PFSK-1 (cell line): ENCODE data around the gene CUL7.

Source experiments
- TAF1 ChIP-seq: IDR thresholded peaks from 2 replicates; pipeline ENCODE4 v1.6.1; 2012; ENCODE audit warnings: low read length, control low read depth, borderline replicate concordance; ENCODE audit not compliant: insufficient read depth
- TF ChIP-seq, protein P1 (sequence below), 2 experiments: IDR thresholded peaks; 2 replicates each; pipeline versions ENCODE4 v1.6.1 to v1.8.0; 2011 to 2012; ENCODE audit warnings: low read depth in 2 of 2, low read length in 2 of 2, control low read depth in 1 of 2, inconsistent platforms in 1 of 2, mild to moderate bottlenecking in 1 of 2, moderate library complexity in 1 of 2; ENCODE audit not compliant: insufficient read depth in 1 of 2

DNA sequence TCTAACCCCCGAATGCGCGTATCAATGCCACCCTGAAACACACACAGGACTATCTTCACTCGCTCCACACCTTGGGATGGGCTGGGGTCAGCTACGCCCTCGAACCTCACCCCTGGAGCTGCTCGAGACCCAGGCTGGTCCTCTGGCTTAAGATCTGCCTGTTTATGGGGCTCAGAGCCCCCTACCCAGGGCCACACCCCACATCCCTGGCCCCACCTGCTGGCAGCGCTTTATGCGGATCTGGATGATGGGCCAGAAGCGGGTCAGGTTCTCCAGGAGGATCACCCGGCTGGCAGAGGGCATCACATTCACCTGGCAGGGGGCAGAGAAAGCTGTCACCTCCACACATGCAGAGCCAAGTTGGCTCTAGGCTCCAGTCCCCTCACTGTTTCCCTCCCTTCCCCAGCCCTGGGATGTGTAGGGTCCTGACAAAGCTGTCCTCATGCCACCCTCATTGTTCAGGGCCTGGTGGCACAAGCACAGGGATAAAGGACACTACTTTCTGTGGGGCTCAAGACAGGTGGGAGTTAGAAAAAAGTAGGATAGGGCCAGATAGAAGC, 8.2 kb downstream of the CUL7 start:
- TF ChIP-seq, protein P1, sequence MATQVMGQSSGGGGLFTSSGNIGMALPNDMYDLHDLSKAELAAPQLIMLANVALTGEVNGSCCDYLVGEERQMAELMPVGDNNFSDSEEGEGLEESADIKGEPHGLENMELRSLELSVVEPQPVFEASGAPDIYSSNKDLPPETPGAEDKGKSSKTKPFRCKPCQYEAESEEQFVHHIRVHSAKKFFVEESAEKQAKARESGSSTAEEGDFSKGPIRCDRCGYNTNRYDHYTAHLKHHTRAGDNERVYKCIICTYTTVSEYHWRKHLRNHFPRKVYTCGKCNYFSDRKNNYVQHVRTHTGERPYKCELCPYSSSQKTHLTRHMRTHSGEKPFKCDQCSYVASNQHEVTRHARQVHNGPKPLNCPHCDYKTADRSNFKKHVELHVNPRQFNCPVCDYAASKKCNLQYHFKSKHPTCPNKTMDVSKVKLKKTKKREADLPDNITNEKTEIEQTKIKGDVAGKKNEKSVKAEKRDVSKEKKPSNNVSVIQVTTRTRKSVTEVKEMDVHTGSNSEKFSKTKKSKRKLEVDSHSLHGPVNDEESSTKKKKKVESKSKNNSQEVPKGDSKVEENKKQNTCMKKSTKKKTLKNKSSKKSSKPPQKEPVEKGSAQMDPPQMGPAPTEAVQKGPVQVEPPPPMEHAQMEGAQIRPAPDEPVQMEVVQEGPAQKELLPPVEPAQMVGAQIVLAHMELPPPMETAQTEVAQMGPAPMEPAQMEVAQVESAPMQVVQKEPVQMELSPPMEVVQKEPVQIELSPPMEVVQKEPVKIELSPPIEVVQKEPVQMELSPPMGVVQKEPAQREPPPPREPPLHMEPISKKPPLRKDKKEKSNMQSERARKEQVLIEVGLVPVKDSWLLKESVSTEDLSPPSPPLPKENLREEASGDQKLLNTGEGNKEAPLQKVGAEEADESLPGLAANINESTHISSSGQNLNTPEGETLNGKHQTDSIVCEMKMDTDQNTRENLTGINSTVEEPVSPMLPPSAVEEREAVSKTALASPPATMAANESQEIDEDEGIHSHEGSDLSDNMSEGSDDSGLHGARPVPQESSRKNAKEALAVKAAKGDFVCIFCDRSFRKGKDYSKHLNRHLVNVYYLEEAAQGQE (IDR thresholded peaks at IDR 0.05; ENCODE audit: insufficient read depth in 1 of 2, low read depth in 2 of 2, low read length in 2 of 2) = no peak
- TF ChIP-seq TAF1 = no peak
